Urinary bladder (tissue), 4 donors: ENCODE results near the gene KLHL8. TPM values are rescaled to one million over a fixed set of nuclear protein-coding genes. Genes with fewer than 3 reads are reported as not detected.

Source experiments
- DNase-seq: peaks from one replicate; pipeline ENCODE4 v3.0.0-alpha.2; 2015; ENCODE audit errors: extremely low spot score
- H3K27ac ChIP-seq: one replicate; pipeline ENCODE4 v1.5.1; 2013; ENCODE audit warnings: low read depth, mild to moderate bottlenecking, moderate library complexity
- H3K36me3 ChIP-seq: one replicate; pipeline ENCODE4 v1.6.1; 2013; ENCODE audit warnings: mild to moderate bottlenecking, moderate library complexity; ENCODE audit not compliant: insufficient read depth
- H3K4me1 ChIP-seq: one replicate; pipeline ENCODE4 v1.6.1; 2013; ENCODE audit warnings: mild to moderate bottlenecking, moderate library complexity; ENCODE audit not compliant: insufficient read depth
- H3K4me3 ChIP-seq: one replicate; pipeline ENCODE4 v1.5.1; 2013; ENCODE audit warnings: low read depth, low read length
- WGBS: extraction: QIAGEN DNeasy Blood & Tissue Kit; methylation state at CpG from one replicate; pipeline ENCODE4 v1.1.7; 2013; 5-methylcytosine and 5-hydroxymethylcytosine counted together
- polyA plus RNA-seq: library from polyadenylated mRNA; stranded (reverse); fragments of 200-250 nt; gene quantifications from one replicate; pipeline ENCODE4 v1.2.3, GENCODE V29; 2013
- total RNA-seq: library from RNA; depleted of rRNA; stranded (reverse); fragments of >200 nt; gene quantifications from one replicate; pipeline ENCODE4 v1.2.3, GENCODE V29; 2014
- donor health status: healthy with polysubstance abuse.
- donor health status: healthy.

The KLHL8 gene
- total and polyA plus RNA-seq, 2 donors = 7.2 to 32.7 TPM

DNA sequence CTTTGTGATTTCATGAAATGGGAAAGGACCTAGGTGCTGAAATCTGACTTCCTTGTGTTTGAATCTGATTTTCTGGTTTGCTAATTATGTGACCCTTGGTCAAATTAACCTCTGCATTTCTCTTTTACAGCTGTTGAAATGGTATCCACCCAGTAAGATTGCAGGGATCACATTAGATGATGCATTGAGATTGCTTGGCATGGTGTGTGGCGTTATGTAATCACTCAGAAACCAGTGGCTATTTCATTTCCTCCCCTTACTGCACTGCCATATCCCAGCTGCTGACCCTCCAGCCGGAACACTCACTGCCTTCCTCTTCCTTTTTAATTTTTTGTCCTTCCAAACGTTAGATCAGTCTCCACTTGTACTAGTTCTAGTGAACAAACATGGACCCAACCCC lies 79.0 kb downstream of the KLHL8 start:
- no peak overlapping the region for H3K27ac ChIP-seq
- 60% methylated on average over 3 of the region's 3 CpGs for WGBS
- no peak for DNase-seq
- peaks cover 2% of the 10 kb centered on the region for H3K4me1 ChIP-seq
- no peak overlapping the region for H3K4me3 ChIP-seq
- H3K36me3 ChIP-seq = peaks cover 6% of the 10 kb centered on the region

- whole genome bisulfite sequencing = 75% methylated on average over 3 of the region's 3 CpGs
- H3K36me3 ChIP-seq = peaks cover 4% of the 10 kb centered on the region
These were observed 86.3 kb downstream of the KLHL8 start for GRCh38 chr4:87134122-87134521.

GRCh38 chr4:87133183-87133582 lies 87.2 kb downstream of the KLHL8 start:
- no peak for DNase-seq
- Histone ChIP-seq H3K4me3 (no peak overlapping the region), H3K36me3 (peaks cover 4% of the 10 kb centered on the region), H3K4me1 (no peaks in the 10 kb centered on the region), H3K27ac (no peak overlapping the region)
- 49% methylated on average over 2 of the region's 2 CpGs for WGBS

More at GRCh38 chr4:87134122-87134521, 86.3 kb downstream of the KLHL8 start:
- no peak for DNase-seq
- no peak overlapping the region for H3K4me3 ChIP-seq
- no peaks in the 10 kb centered on the region for H3K4me1 ChIP-seq
- no peak overlapping the region for H3K27ac ChIP-seq

DNA sequence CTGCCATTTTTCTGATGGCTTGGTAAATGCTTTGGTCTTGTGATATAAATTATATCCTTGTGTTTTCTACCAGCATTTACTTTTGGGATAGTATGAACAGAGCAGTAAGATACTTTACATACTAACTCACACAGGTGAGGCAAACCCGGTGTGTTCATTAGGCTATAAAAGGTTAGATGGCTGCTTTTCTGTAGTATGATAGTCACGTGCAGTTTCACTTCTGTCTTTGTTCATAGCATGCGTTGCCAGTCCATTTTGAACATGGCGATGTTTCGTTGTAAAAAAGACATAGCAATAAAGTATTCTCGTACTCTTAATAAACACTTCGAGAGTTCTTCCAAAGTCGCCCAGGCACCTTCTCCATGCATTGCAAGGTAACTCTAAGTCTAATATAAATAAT lies 88.4 kb downstream of the KLHL8 start:
- Histone ChIP-seq H3K4me1 (no peaks in the 10 kb centered on the region), H3K36me3 (peaks cover 2% of the 10 kb centered on the region), H3K27ac (no peak overlapping the region), H3K4me3 (no peak overlapping the region)
- DNase-seq = no peak
- WGBS = 94% methylated on average over 8 of the region's 8 CpGs

GRCh38 chr4:87130985-87131703 lies 89.3 kb downstream of the KLHL8 start:
- WGBS = 89% methylated on average over 7 of the region's 7 CpGs
- H3K4me3 ChIP-seq = no peak overlapping the region
- H3K27ac ChIP-seq = no peak overlapping the region
- no peak for DNase-seq
- H3K36me3 ChIP-seq = no peaks in the 10 kb centered on the region
- H3K4me1 ChIP-seq = no peaks in the 10 kb centered on the region

DNA sequence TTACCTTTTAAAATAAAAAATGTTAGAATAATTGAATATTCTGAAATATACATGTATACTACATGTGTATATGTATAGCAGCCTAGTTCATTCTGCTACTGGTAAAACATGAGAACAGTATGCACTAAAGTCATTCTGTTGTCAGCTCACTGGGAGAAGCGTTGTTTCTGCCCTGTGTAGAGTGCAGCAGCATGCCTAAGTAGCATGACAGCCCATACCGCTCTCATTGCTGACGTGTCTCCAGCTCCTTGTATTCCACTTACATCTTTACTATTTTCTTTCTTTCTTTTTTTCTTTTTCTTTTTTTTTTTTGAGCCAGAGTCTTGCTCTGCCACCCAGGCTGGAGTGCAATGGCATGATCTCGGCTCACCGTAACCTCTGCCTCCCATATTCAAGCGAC lies 90.7 kb downstream of the KLHL8 start:
- 98% methylated on average over 6 of the region's 6 CpGs for WGBS
- no peaks in the 10 kb centered on the region for H3K36me3 ChIP-seq

DNA sequence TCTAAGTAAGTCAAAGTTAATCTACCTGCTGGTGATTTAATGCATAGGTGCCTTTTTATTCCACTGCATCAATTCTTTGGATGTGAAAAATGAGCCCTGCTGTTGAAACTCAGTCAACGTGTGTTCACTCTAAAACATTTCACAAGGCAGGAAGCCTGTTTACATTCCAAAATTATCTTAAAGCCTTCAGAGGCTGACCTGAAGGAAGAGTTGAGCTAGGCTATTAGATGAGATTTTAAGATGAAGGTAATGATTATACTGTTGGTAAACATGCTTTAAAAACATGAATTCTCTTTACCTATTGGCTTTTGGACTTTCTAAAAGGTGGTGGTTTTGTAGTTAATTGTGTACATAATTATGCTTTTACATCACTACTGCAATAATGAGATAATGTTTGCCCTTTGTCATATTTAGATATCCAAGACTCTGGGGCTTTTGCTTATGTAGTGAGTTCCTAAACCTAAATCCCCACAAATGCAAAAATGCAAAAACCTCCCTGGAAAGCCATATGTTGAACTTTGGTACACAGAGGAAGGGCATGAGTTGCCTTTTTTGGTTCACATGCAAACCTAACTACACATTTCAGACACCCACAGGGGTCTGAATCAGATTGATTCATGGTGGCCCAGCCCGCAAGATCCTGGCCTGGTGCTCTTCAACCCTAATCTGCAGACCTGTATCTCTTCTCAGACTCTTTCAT lies 92.3 kb downstream of the KLHL8 start:
- no peaks in the 10 kb centered on the region for H3K36me3 ChIP-seq
- WGBS = 56% methylated on average over 2 of the region's 2 CpGs

More for the DNA sequence above, 90.7 kb downstream of the KLHL8 start:
- H3K27ac ChIP-seq = no peak overlapping the region
- H3K4me1 ChIP-seq = no peaks in the 10 kb centered on the region
- H3K4me3 ChIP-seq = no peak overlapping the region
- no peak for DNase-seq

GRCh38 chr4:87126056-87126455 lies 94.4 kb downstream of the KLHL8 start:
- Histone ChIP-seq H3K4me1 (peaks cover 1% of the 10 kb centered on the region), H3K4me3 (no peak overlapping the region), H3K36me3 (no peaks in the 10 kb centered on the region), H3K27ac (no peak overlapping the region)
- DNase-seq = no peak
- WGBS = over 99% methylated on average over 9 of the region's 9 CpGs

More for the DNA sequence above, 92.3 kb downstream of the KLHL8 start:
- Histone ChIP-seq H3K4me1 (no peaks in the 10 kb centered on the region), H3K27ac (no peak overlapping the region), H3K4me3 (no peak overlapping the region)
- DNase-seq = no peak

DNA sequence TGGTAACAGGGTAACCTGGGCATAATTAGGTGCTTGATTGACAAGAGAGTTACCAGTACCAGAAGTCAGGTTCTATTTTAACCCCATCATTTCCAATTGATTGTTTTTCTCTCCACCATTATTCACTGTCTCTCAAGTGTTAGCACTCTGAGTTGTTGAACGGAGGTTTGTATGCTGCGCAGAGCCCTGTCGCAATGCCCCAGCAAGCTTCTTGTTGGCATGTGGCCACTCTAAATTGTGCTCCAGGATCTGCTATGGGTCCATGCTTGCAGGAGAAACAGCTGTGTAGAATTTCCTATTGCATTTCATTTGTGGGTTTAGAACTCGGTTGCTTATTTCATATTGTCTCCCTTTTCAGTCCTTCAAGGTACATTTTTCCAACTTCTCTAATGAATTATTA lies 98.2 kb downstream of the KLHL8 start:
- peaks cover 1% of the 10 kb centered on the region for H3K4me1 ChIP-seq
- 74% methylated on average over 4 of the region's 4 CpGs for WGBS
- DNase-seq = no peak
- peak overlapping the region; percentile 52 for H3K27ac ChIP-seq
- no peaks in the 10 kb centered on the region for H3K36me3 ChIP-seq
- no peak overlapping the region for H3K4me3 ChIP-seq

GRCh38 chr4:87121341-87122065 lies 98.9 kb downstream of the KLHL8 start:
- DNase-seq = no peak
- peak overlapping the region; percentile 6 for H3K27ac ChIP-seq
- no peaks in the 10 kb centered on the region for H3K36me3 ChIP-seq
- WGBS = 57% methylated on average over 4 of the region's 4 CpGs
- H3K4me1 ChIP-seq = peaks cover 1% of the 10 kb centered on the region
- no peak overlapping the region for H3K4me3 ChIP-seq

DNA sequence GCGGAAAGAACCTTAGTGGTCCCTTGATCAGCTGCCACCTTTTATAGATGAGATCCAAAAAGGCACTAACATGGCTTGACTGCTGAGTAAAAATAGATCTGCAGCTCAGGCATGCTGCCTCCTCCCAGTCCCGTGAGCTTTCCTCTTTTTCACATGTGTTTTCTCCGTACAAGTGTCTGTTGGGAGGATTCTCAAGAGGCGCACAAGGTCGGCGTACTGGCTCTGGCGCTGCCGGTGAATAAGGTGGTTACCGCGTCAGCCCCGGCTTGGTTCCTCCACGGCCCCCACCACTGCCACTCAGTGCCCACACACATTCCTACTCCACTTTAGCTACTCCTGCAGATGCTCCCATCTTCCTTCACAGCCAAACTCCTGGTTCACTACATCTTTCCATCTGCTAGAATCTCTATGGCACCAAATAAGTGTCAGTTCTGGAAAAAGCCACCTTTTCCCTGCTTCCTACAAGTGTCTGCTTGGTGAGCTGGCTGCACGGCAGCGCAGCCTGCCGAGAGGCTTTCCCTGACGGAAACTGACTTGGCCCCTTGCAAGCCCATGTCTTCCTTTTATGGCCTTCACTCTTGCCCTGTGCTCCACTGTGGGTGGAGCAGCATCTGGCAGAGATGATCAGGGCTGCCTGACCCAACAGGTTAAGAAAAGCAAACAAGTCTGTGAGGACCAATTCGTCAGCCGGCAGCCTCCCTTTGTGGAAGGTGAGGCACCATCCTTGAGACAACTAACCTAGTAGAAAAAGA lies 99.8 kb downstream of the KLHL8 start:
- no peak for DNase-seq
- Histone ChIP-seq H3K27ac (no peak overlapping the region), H3K4me1 (peaks cover 1% of the 10 kb centered on the region), H3K36me3 (no peaks in the 10 kb centered on the region), H3K4me3 (no peak overlapping the region)
- 47% methylated on average over 18 of the region's 18 CpGs for WGBS

- Histone ChIP-seq H3K36me3 (peaks cover 2% of the 10 kb centered on the region), H3K4me1 (peaks cover 1% of the 10 kb centered on the region), H3K4me3 (no peak overlapping the region), H3K27ac (no peak overlapping the region)
- no peak for DNase-seq
- 55% methylated on average over 4 of the region's 4 CpGs for WGBS
These were observed 100.4 kb downstream of the KLHL8 start for GRCh38 chr4:87120010-87120409.

GRCh38 chr4:87118826-87119225 lies 101.6 kb downstream of the KLHL8 start:
- H3K27ac ChIP-seq = no peak overlapping the region
- peaks cover 5% of the 10 kb centered on the region for H3K36me3 ChIP-seq
- 91% methylated on average over 2 of the region's 2 CpGs for WGBS
- no peak for DNase-seq
- peaks cover 1% of the 10 kb centered on the region for H3K4me1 ChIP-seq
- no peak overlapping the region for H3K4me3 ChIP-seq
